T1000 (cell line): ENCODE data around the gene VIPR1.

Source experiments
- DNase-seq: peaks from one replicate; lab custom pipeline; 2025; ENCODE audit warnings: mixed read lengths; lab: John Stamatoyannopoulos, UW

The VIPR1 gene

GRCh38 chr3:42510325-42510724, 7.9 kb downstream of the VIPR1 start:
- DNase-seq, result no peak

GRCh38 chr3:42511201-42511600, 8.8 kb downstream of the VIPR1 start:
- DNase-seq, result no peak

GRCh38 chr3:42511736-42512135, 9.3 kb downstream of the VIPR1 start:
- no peak for DNase-seq

GRCh38 chr3:42513121-42513520, 10.7 kb downstream of the VIPR1 start:
- no peak for DNase-seq

GRCh38 chr3:42513521-42513920, 11.1 kb downstream of the VIPR1 start:
- DNase-seq, result no peak

GRCh38 chr3:42514876-42515275, 12.4 kb downstream of the VIPR1 start:
- DNase-seq, result no peak

GRCh38 chr3:42515391-42515916, 13.0 kb downstream of the VIPR1 start:
- no peak for DNase-seq

GRCh38 chr3:42515976-42516375, 13.5 kb downstream of the VIPR1 start:
- DNase-seq, result no peak

- no peak for DNase-seq
These were observed 14.0 kb downstream of the VIPR1 start for GRCh38 chr3:42516443-42516842.

GRCh38 chr3:42517117-42517516, 14.7 kb downstream of the VIPR1 start:
- DNase-seq, result no peak

GRCh38 chr3:42518800-42519567, 16.5 kb downstream of the VIPR1 start:
- DNase-seq, result no peak

- no peak for DNase-seq
These were observed 17.1 kb downstream of the VIPR1 start for GRCh38 chr3:42519568-42519962.

- DNase-seq, result no peak
These were observed 17.9 kb downstream of the VIPR1 start for GRCh38 chr3:42520336-42520735.

- no peak for DNase-seq
These were observed 18.5 kb downstream of the VIPR1 start for GRCh38 chr3:42520906-42521305.

GRCh38 chr3:42524751-42525150, 22.3 kb downstream of the VIPR1 start:
- no peak for DNase-seq

- DNase-seq, result no peak
These were observed 22.8 kb downstream of the VIPR1 start for GRCh38 chr3:42525212-42525611.

- DNase-seq, result no peak
These were observed 23.4 kb downstream of the VIPR1 start for GRCh38 chr3:42525736-42526345.

- DNase-seq, result no peak
These were observed 24.3 kb downstream of the VIPR1 start for GRCh38 chr3:42526616-42527367.

- DNase-seq, result no peak
These were observed 25.0 kb downstream of the VIPR1 start for GRCh38 chr3:42527368-42527917.

GRCh38 chr3:42529468-42529867, 27.0 kb downstream of the VIPR1 start:
- no peak for DNase-seq

GRCh38 chr3:42530073-42530472, 27.6 kb downstream of the VIPR1 start:
- no peak for DNase-seq

GRCh38 chr3:42531470-42531869, 29.0 kb downstream of the VIPR1 start:
- no peak for DNase-seq
